ENCODE measurements around the gene RAB37.

RAB37 gene

GRCh38 chr17:74704544-74704943 lies 32.5 kb upstream of the RAB37 start (continued):
- TF ChIP-seq ZFP30 (CRISPR knock-in tag; IDR thresholded peaks at IDR 0.05): no peak
- TF ChIP-seq ISL1 (CRISPR knock-in tag; IDR thresholded peaks at IDR 0.05): no peak
- no peak for TF ChIP-seq ZC3H10 (CRISPR knock-in tag; IDR thresholded peaks at IDR 0.05)
- no peak for TF ChIP-seq BACH2 (CRISPR knock-in tag; IDR thresholded peaks at IDR 0.05; ENCODE audit: borderline replicate concordance)
- no peak for TF ChIP-seq ESRRG (CRISPR knock-in tag; IDR thresholded peaks at IDR 0.05)
- no peak for TF ChIP-seq ZNF8 (CRISPR knock-in tag; IDR thresholded peaks at IDR 0.05)
- TF ChIP-seq CSRNP3 (CRISPR knock-in tag; IDR thresholded peaks at IDR 0.05): no peak

GRCh38 chr17:74711058-74711824 lies 25.8 kb upstream of the RAB37 start:
- TF ChIP-seq SNAI2 (CRISPR knock-in tag; IDR thresholded peaks at IDR 0.05) (no peak), RARB (CRISPR knock-in tag; IDR thresholded peaks at IDR 0.05) (no peak), ZC3H10 (CRISPR knock-in tag; IDR thresholded peaks at IDR 0.05) (no peak), ZFP3 (CRISPR knock-in tag; IDR thresholded peaks at IDR 0.05) (no peak), POU6F1 (CRISPR knock-in tag; IDR thresholded peaks at IDR 0.05; ENCODE audit: borderline replicate concordance, low read depth) (no peak), CSDC2 (CRISPR knock-in tag; IDR thresholded peaks at IDR 0.05) (no peak), ZNF70 (CRISPR knock-in tag; IDR thresholded peaks at IDR 0.05) (no peak), ISL1 (CRISPR knock-in tag; IDR thresholded peaks at IDR 0.05) (no peak)

GRCh38 chr17:74712301-74712700 lies 24.8 kb upstream of the RAB37 start:
- TF ChIP-seq PATZ1 (CRISPR knock-in tag; IDR thresholded peaks at IDR 0.05; ENCODE audit: borderline replicate concordance) (no peak), BACH2 (CRISPR knock-in tag; IDR thresholded peaks at IDR 0.05; ENCODE audit: borderline replicate concordance) (no peak), ZNF8 (CRISPR knock-in tag; IDR thresholded peaks at IDR 0.05) (no peak), ESRRG (CRISPR knock-in tag; IDR thresholded peaks at IDR 0.05) (no peak)
- no peak for ATAC-seq

More at GRCh38 chr17:74711058-74711824, 25.8 kb upstream of the RAB37 start:
- ATAC-seq: no peak; the same call in 2 of the 3 replicates

GRCh38 chr17:74712756-74713155 lies 24.3 kb upstream of the RAB37 start, which contains the start of gene CD300LF:
Gene CD300LF (minus strand): TSS chr17:74712923. CDS start chr17:74712866, 57 bp downstream.
- no peak for TF ChIP-seq PPARA (CRISPR knock-in tag; IDR thresholded peaks at IDR 0.05; ENCODE audit: borderline replicate concordance)
- TF ChIP-seq ZFP3 (CRISPR knock-in tag; IDR thresholded peaks at IDR 0.05): no peak
- TF ChIP-seq ZFP30 (CRISPR knock-in tag; IDR thresholded peaks at IDR 0.05): no peak
- TF ChIP-seq TOX (CRISPR knock-in tag; IDR thresholded peaks at IDR 0.05; ENCODE audit: borderline replicate concordance): no peak
- TF ChIP-seq CSDC2 (CRISPR knock-in tag; IDR thresholded peaks at IDR 0.05): no peak
- TF ChIP-seq OSR1 (CRISPR knock-in tag; IDR thresholded peaks at IDR 0.05): no peak
- TF ChIP-seq RARB (CRISPR knock-in tag; IDR thresholded peaks at IDR 0.05): no peak
- TF ChIP-seq ZNF70 (CRISPR knock-in tag; IDR thresholded peaks at IDR 0.05): no peak
- TF ChIP-seq ZNF8 (CRISPR knock-in tag; IDR thresholded peaks at IDR 0.05): no peak
- TF ChIP-seq ISL1 (CRISPR knock-in tag; IDR thresholded peaks at IDR 0.05): no peak
- no peak for TF ChIP-seq ESRRG (CRISPR knock-in tag; IDR thresholded peaks at IDR 0.05)
- no peak for TF ChIP-seq CSRNP3 (CRISPR knock-in tag; IDR thresholded peaks at IDR 0.05)
- no peak for TF ChIP-seq BACH2 (CRISPR knock-in tag; IDR thresholded peaks at IDR 0.05; ENCODE audit: borderline replicate concordance)
- TF ChIP-seq ZC3H10 (CRISPR knock-in tag; IDR thresholded peaks at IDR 0.05): no peak
- no peak for ATAC-seq

- no peak for ATAC-seq
- TF ChIP-seq ZNF8 (CRISPR knock-in tag; IDR thresholded peaks at IDR 0.05) (no peak), OSR1 (CRISPR knock-in tag; IDR thresholded peaks at IDR 0.05) (no peak), ESRRG (CRISPR knock-in tag; IDR thresholded peaks at IDR 0.05) (no peak), ZFP3 (CRISPR knock-in tag; IDR thresholded peaks at IDR 0.05) (no peak), RARB (CRISPR knock-in tag; IDR thresholded peaks at IDR 0.05) (no peak)
These were observed 23.8 kb upstream of the RAB37 start for GRCh38 chr17:74713171-74713755.
